Measurements from ENCODE around the gene MX2. TPM values are rescaled to one million over a fixed set of nuclear protein-coding genes. Genes with fewer than 3 reads are reported as not detected.

MX2 gene
- total RNA-seq, 1 experiment from 2014 or later = 0.15 TPM

DNA sequence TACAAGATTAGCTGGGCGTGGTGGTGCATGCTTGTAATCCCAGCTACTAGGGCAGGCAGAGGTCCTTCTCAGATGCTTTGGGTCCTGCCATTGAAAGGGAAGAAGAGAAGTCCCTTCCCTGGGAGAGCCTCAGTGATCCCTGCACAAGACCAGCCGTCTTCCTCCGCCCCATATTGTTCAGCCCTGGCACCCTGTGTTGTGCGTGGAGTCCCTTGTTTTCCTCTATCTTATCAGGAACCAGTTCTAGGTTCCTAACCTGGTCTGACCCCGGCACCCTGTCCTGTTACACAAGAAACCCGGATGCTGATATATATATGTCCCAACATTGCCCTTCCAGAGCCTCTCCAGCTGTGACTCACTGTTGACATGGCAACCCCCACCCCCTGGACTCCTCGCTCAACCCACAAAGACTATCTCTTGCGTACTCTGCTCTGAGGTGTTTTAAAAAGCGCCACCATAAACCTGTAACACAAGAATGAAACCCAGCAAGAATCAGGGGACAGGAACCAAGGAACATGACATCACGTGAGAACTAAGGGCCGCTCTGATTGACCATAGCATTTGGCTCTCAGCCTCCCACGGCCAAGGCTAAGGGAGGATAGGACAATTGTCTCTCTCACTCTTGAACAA, 4.8 kb downstream of the MX2 start:
- no peaks in the 10 kb centered on the region for H3K9me2 ChIP-seq (replicated peaks; ENCODE audit: low read length)
- H3K79me2 ChIP-seq (ENCODE audit: low read length) = no peaks in the 10 kb centered on the region
- H2AFZ ChIP-seq (ENCODE audit: low read length) = peak overlapping the region; percentile 78
- H3K27ac ChIP-seq (ENCODE audit: low read length) = peak overlapping the region; percentile 46
- H3K4me2 ChIP-seq (ENCODE audit: low read length) = peak overlapping the region; percentile 74
- intact Hi-C loops (cut with micrococcal nuclease) = loop anchor here (10.0 kb wide), 1 partner anchor 88 kb away; no protein-coding TSS in a partner anchor
- H3K9me3 ChIP-seq (ENCODE audit: low read length) = no peaks in the 10 kb centered on the region
- H3K27me3 ChIP-seq (ENCODE audit: low read length) = no peaks in the 10 kb centered on the region
- no TSS peak for BruUV-seq (replicated peaks)
- no peaks in the 10 kb centered on the region for H4K20me1 ChIP-seq (ENCODE audit: low read length)
- ChIA-PET CTCF (no interaction called here), POLR2A (ENCODE audit: unreplicated experiment) (no interaction called here)
- H3K4me3 ChIP-seq (ENCODE audit: low read length) = peak overlapping the region; percentile 43; the same call in 1 of the 2 replicates
- peak; percentile 89 for DNase-seq
- TF ChIP-seq EZH2phosphoT487 (IDR thresholded peaks at IDR 0.05; ENCODE audit: borderline replicate concordance, low read length) = no peak
- no peak for TF ChIP-seq EZH2 (IDR thresholded peaks at IDR 0.05; ENCODE audit: low read length, unreplicated experiment)
- TF ChIP-seq, protein P1, sequence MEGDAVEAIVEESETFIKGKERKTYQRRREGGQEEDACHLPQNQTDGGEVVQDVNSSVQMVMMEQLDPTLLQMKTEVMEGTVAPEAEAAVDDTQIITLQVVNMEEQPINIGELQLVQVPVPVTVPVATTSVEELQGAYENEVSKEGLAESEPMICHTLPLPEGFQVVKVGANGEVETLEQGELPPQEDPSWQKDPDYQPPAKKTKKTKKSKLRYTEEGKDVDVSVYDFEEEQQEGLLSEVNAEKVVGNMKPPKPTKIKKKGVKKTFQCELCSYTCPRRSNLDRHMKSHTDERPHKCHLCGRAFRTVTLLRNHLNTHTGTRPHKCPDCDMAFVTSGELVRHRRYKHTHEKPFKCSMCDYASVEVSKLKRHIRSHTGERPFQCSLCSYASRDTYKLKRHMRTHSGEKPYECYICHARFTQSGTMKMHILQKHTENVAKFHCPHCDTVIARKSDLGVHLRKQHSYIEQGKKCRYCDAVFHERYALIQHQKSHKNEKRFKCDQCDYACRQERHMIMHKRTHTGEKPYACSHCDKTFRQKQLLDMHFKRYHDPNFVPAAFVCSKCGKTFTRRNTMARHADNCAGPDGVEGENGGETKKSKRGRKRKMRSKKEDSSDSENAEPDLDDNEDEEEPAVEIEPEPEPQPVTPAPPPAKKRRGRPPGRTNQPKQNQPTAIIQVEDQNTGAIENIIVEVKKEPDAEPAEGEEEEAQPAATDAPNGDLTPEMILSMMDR (conservative IDR thresholded peaks at IDR 0.05; ENCODE audit: low read depth, low read length) = no peak
- H3K36me3 ChIP-seq (ENCODE audit: low read depth, low read length) = no peaks in the 10 kb centered on the region
- no peaks in the 10 kb centered on the region for H3F3A ChIP-seq (ENCODE audit: low read length, unreplicated experiment)
- H3K9ac ChIP-seq (ENCODE audit: low read length) = 0 out of 2 replicates have a peak overlapping the region, but pooled peaks have one; percentile 24
- peak; percentile 95 for ATAC-seq
- H3K4me1 ChIP-seq (ENCODE audit: insufficient read depth, low read length) = peaks cover 15% of the 10 kb centered on the region

DNA sequence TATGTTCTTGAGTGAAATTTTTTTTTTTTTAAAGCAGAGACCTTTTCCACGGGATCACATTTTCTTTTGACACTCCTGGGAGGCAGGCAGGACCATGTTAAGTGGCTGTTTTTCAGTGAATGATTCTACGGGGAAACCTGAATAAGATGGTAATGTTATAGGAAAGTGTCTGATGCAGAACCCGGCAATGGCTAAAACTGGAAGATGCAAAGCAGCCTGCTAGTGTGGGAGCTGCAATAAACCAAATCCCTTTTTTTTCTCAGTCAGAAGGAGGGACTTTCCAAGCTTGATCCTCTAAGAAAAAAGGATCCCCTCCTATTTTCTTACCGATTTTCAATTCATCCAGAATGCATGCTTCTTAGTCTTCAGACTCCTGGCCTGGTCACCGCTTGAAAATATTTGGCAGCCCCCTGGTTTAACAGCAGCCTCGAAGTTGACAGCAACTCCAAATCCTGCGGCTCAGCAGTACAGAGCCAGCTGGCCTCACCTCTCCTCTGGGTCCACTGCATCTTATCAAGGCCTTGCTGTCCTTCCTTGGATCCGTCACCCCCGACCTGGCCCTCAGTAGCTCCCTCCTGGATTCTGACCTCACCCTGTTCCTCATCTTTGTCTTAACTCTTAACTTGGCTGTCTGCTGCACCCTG, 5.6 kb downstream of the MX2 start:
- no peaks in the 10 kb centered on the region for H3K27me3 ChIP-seq (ENCODE audit: low read length)
- BruUV-seq (replicated peaks) = no TSS peak
- H3K4me2 ChIP-seq (ENCODE audit: low read length) = peak overlapping the region; percentile 74
- H3K9me3 ChIP-seq (ENCODE audit: low read length) = no peaks in the 10 kb centered on the region
- peaks cover 15% of the 10 kb centered on the region for H3K4me1 ChIP-seq (ENCODE audit: insufficient read depth, low read length)
- H3K9me2 ChIP-seq (replicated peaks; ENCODE audit: low read length) = no peaks in the 10 kb centered on the region
- no peaks in the 10 kb centered on the region for H3F3A ChIP-seq (ENCODE audit: low read length, unreplicated experiment)
- H3K79me2 ChIP-seq (ENCODE audit: low read length) = no peaks in the 10 kb centered on the region
- no peaks in the 10 kb centered on the region for H3K36me3 ChIP-seq (ENCODE audit: low read depth, low read length)
- H3K27ac ChIP-seq (ENCODE audit: low read length) = peak overlapping the region; percentile 46
- no peaks in the 10 kb centered on the region for H4K20me1 ChIP-seq (ENCODE audit: low read length)
- ATAC-seq (no peak), DNase-seq (no peak)
- H3K4me3 ChIP-seq (ENCODE audit: low read length) = peak overlapping the region; percentile 43; the same call in 1 of the 2 replicates
- ChIA-PET CTCF (no interaction called here), POLR2A (ENCODE audit: unreplicated experiment) (no interaction called here)
- no peak for TF ChIP-seq EZH2phosphoT487 (IDR thresholded peaks at IDR 0.05; ENCODE audit: borderline replicate concordance, low read length)
- TF ChIP-seq, protein P1 (conservative IDR thresholded peaks at IDR 0.05; ENCODE audit: low read depth, low read length) = no peak
- no peak for TF ChIP-seq EZH2 (IDR thresholded peaks at IDR 0.05; ENCODE audit: low read length, unreplicated experiment)
- 0 out of 2 replicates have a peak overlapping the region, but pooled peaks have one; percentile 24 for H3K9ac ChIP-seq (ENCODE audit: low read length)
- intact Hi-C loops (cut with micrococcal nuclease) = loop anchor here (10.0 kb wide), 1 partner anchor 87 kb away; no protein-coding TSS in a partner anchor
- peak overlapping the region; percentile 78; the same call in 1 of the 2 replicates for H2AFZ ChIP-seq (ENCODE audit: low read length)
